Kidney (tissue), 14 donors: ENCODE results near the gene TGFBR2. TPM values are rescaled to one million over a fixed set of nuclear protein-coding genes. Genes with fewer than 3 reads are reported as not detected.
A peak's percentile ranks its signal among the peaks of the same experiment; 100 is the strongest.

Experiments
- DNase-seq, 5 donors: peaks; one replicate each; pipeline ENCODE4 v3.0.0-alpha.2; 2013 to 2020
- FAIRE-seq: peaks from 2 replicates; lab custom pipeline; 2012; peaks lifted over from hg19 to GRCh38; lab: Jason Lieb, UNC
- H3K27ac ChIP-seq, 2 donors: one replicate each; pipeline ENCODE4 v1.7.0; 2013; ENCODE audit warnings: low read depth in 2 of 2, low read length in 2 of 2, inconsistent platforms in 1 of 2
- H3K27me3 ChIP-seq: one replicate; pipeline ENCODE4 v1.7.1; 2013; ENCODE audit warnings: low read length, inconsistent platforms; ENCODE audit not compliant: control insufficient read depth, insufficient read depth
- H3K36me3 ChIP-seq, 3 donors: one replicate each; pipeline versions ENCODE4 v1.7.0 to v1.7.1; 2013; ENCODE audit warnings: low read length in 3 of 3, control low read depth in 1 of 3, inconsistent platforms in 1 of 3; ENCODE audit not compliant: insufficient read depth in 3 of 3, control insufficient read depth in 2 of 3
- H3K4me1 ChIP-seq, 3 donors: one replicate each; pipeline versions ENCODE4 v1.7.0 to v1.7.1; 2013; ENCODE audit warnings: low read length in 3 of 3, inconsistent platforms in 1 of 3, low read depth in 1 of 3; ENCODE audit not compliant: control insufficient read depth in 2 of 3, insufficient read depth in 2 of 3
- H3K4me3 ChIP-seq, 3 donors: one replicate each; pipeline versions ENCODE4 v1.7.0 to v1.8.1; 2013; ENCODE audit warnings: low read length in 3 of 3, control low read depth in 1 of 3, inconsistent platforms in 1 of 3
- H3K9ac ChIP-seq, 3 donors: one replicate each; pipeline versions ENCODE4 v1.7.0 to v1.7.1; 2013; ENCODE audit warnings: low read length in 3 of 3, control low read depth in 1 of 3, inconsistent platforms in 1 of 3
- H3K9me3 ChIP-seq, 3 donors: one replicate each; pipeline versions ENCODE4 v1.7.0 to v1.7.1; 2013; ENCODE audit warnings: low read length in 3 of 3, control low read depth in 1 of 3, inconsistent platforms in 1 of 3; ENCODE audit not compliant: control insufficient read depth in 2 of 3, insufficient read depth in 1 of 3
- CTCF ChIP-seq: IDR thresholded peaks from 3 replicates; pipeline ENCODE4 v1.5.1; 2012; ENCODE audit warnings: mild to moderate bottlenecking, moderate library complexity, borderline replicate concordance; ENCODE audit not compliant: insufficient read depth; ENCODE audit errors: extremely low read depth
- intact Hi-C: fragments of 100-400 bp; cut with DNase I; formaldehyde crosslinking; loops from one replicate; pipeline ENCODE4 v1.11.1; 2022
- polyA plus RNA-seq: library from polyadenylated mRNA; stranded (reverse); fragments of 350-450 nt; fragmentation: Illumina TruSeq; extraction: RNeasy Lipid Tissue Mini Kit (QIAGEN cat#74804); gene quantifications from one replicate; pipeline ENCODE4 v1.2.3, GENCODE V29; 2014; ENCODE audit warnings: low read depth, low replicate concordance; ENCODE audit not compliant: insufficient read depth
- total RNA-seq: library from RNA; stranded (reverse); fragmentation: NEBNext Ultra II Directional; extraction: Animal tissue kit (Norgen Biotek cat#: 25700); gene quantifications from one replicate; pipeline ENCODE4 v1.2.1, GENCODE V29; 2021
- donor health status: control.
- donor health status: control.
- donor health status: control.
- donor health status: control.
- donor health status: control.
- donor health status: DM: yes; HTN: yes; CAD: no.
- donor health status: Normal renal cell carcinoma (clear cell type).

The TGFBR2 gene
- total and polyA plus RNA-seq, 2 donors from 2014 or later: 81.8 to 243 TPM

GRCh38 chr3:30648670-30649357 lies 42.4 kb downstream of the TGFBR2 start:
- Histone ChIP-seq H3K9me3 (no peaks in the 10 kb centered on the region), H3K4me3 (no peak overlapping the region), H3K27ac (no peak overlapping the region), H3K9ac (no peak overlapping the region), H3K36me3 (peaks cover 11 to 48% (median 29%) of the 10 kb centered on the region in 3 donors), H3K4me1 (peaks cover 4 to 23% (median 17%) of the 10 kb centered on the region in 3 donors), H3K27me3 (no peaks in the 10 kb centered on the region)
- FAIRE-seq (no peak), DNase-seq (no peak)
- intact Hi-C loops: no loop called here
- no peak for TF ChIP-seq CTCF

GRCh38 chr3:30649572-30650318 lies 43.3 kb downstream of the TGFBR2 start:
- no peaks in the 10 kb centered on the region for H3K27me3 ChIP-seq
- peaks cover 4 to 15% (median 14%) of the 10 kb centered on the region in 3 donors for H3K4me1 ChIP-seq
- peaks cover 11 to 52% (median 33%) of the 10 kb centered on the region in 3 donors for H3K36me3 ChIP-seq
- H3K4me3 ChIP-seq: no peak overlapping the region
- H3K9me3 ChIP-seq: no peaks in the 10 kb centered on the region
- DNase-seq (peak in 2 of 5 donors; percentile 27 to 72), FAIRE-seq (no peak)
- intact Hi-C loops: no loop called here
- H3K27ac ChIP-seq: no peak overlapping the region
- TF ChIP-seq CTCF: no peak
- H3K9ac ChIP-seq: no peak overlapping the region

- FAIRE-seq (no peak), DNase-seq (no peak)
- TF ChIP-seq CTCF: no peak
- intact Hi-C loops: no loop called here
- Histone ChIP-seq H3K9ac (no peak overlapping the region), H3K9me3 (no peaks in the 10 kb centered on the region), H3K36me3 (peaks cover 11 to 51% (median 37%) of the 10 kb centered on the region in 3 donors), H3K4me3 (no peak overlapping the region), H3K4me1 (peaks cover 4 to 21% (median 18%) of the 10 kb centered on the region in 3 donors), H3K27ac (no peak overlapping the region), H3K27me3 (no peaks in the 10 kb centered on the region)
These were observed 44.1 kb downstream of the TGFBR2 start for GRCh38 chr3:30650348-30650995.
